GM18526 (cell line): ENCODE data around the gene TMEM39B.

Experiments
- POLR2A ChIP-seq: IDR thresholded peaks from 3 replicates; pipeline ENCODE4 v1.6.1; 2011; ENCODE audit not compliant: insufficient read length; ENCODE audit errors: extremely low read depth

TMEM39B gene

DNA sequence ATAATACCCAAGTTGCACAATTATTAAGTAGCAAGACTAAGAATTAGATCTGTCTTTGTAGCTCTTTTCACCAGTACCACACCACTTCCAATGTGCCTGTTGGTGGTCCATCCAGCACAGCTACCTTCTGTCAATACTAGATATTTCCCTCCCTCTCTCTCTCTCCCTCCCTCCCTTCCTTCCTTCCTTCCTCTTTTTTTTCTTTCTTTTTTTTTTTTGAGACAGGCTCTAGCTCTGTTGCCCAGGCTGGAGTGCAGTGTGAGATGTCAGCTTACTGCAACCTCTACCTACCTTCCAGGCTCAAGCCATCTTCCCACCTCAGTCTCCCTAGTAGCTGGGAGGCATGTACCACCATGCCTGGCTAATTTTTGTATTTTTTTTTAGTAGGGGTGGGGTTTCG, 56.2 kb downstream of the TMEM39B start:
- no peak for TF ChIP-seq POLR2A

DNA sequence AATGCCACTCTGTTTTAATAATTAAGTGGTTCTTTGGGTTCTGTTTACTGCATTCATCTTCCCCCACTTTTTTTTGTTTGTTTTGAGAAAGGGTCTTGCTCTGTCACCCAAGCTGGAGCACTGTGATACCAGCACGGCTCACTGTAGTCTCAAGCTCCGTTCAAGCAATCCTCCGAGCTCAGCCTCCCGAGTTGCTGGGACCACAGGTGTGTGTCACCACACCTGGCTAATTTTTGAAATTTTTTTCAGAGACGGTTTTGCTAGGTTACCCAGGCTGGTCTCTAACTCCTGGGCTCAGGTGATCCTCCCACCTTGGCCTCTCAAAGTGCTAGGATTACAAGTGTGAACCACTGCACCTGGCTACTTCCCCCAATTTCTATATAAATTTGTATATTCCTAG, 64.4 kb downstream of the TMEM39B start:
- TF ChIP-seq POLR2A = no peak

DNA sequence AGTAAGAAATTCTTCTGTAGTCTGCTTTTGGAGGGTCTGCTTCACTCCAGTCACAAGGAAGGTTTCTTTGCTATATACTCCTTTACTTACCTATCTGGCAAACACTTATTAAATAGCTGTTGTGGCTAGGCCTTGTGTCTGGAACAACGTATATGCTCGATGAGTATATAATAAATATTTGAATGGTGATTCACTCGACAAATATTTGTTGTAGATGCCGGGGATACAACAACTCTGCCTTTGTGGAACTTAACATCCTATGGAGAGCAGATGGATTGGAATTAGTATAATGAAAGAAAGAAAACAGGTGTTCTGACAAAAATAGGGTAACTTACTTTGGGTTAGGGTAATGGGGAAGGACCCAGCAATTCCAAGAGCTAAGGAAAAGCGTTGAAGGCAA, 66.2 kb downstream of the TMEM39B start:
- TF ChIP-seq POLR2A = no peak

DNA sequence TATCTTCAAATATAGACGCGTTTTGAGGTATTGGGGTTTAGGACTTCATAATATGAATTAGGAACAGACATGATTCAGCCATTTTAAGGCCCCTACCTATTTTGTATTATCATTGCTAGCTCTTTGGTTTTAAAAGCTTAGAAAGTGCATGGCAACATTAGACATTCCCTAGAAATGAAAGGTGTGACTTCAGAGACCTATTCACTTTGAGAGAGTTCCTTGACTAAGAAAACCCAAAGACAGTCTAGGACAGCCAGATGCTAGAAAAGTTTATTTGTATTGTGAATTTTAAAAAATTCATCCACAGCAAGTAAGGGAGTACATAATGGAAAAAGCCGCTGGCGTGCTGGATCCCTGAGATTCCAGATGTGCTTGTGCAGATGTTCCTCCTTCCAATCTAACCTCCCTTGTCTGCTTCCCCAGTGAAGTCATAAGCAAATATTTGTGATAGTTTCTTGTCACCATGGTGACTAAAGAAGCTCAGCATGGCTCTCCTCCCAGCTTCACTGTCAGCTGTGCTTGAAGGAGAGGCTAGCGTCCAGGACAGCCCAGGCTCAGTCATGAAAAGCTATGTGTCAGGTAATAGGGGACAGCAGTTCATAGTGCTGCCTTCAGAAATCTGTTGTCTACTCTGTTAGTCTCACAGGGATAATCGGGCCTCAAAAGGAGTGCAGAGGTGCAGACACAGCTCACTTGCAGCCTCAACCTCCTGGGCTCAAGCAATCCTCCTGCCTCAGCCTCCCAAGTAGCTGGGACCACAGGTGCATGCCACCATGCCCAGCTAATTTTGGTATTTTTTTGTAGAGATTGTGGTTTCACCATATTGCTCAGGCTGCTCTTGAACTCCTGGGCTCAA, 69.9 kb downstream of the TMEM39B start:
- TF ChIP-seq POLR2A = no peak

DNA sequence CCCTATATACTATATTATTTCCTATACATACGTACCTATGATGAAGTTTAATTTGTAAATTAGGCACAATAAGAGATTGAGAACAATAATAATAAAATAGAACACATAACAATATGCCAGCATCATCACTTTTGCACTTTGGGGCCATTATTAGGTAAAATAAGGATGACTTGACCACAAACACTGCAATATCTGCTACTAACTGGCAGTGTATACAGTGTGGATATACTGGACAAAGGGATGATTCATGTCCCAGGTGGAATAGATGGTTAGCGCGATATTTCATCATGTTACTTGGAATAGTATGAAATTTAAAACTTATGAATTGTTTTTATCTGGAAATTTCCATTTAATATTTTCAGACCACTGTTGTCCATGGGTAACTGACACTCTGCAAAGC, 71.3 kb downstream of the TMEM39B start:
- no peak for TF ChIP-seq POLR2A

DNA sequence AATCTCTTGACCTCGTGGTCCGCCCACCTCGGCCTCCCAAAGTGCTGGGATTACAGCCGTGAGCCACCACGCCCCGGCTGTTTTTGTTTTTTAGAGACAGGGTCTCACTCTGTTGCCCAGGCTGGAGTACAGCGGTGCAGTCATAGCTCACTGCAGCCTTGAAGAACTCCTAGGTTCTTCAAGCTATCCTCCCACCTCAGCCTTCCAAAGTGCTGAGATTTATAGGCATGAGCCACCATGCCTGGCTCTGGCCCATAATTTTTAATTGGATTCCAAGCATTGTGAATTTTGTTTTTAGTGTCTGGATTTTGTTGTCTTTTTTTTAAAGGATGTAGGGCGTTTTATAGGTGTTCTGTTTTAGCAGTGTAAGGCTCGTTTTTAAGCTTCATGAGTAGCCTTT, 78.1 kb downstream of the TMEM39B start:
- TF ChIP-seq POLR2A = no peak

DNA sequence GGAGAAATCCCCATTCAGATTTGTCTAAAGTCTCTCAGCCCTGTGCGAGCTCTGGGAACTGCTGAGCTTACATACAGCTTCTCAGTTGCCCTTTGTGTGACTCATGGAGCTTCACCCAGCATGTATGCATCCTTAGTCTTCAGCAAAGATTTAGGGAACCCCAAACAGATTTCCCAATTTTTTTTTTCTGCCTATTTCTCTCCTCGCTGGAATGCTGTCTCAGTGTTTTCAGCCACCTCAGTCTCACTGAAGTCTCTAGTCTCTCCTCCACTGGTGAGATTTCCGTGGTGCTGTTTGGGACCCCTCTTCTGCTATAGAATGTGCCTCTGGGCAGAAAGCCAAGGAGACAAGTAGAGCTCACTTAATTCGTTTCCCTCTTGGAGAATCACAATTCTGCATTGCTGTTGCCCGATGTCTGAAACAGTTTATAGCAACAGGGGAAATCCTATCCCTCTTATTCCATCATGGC, 78.6 kb downstream of the TMEM39B start:
- TF ChIP-seq POLR2A = no peak
